Measurements from ENCODE around the gene EXOC7. TPM values are rescaled to one million over a fixed set of nuclear protein-coding genes. Genes with fewer than 3 reads are reported as not detected.

The EXOC7 gene
- total RNA-seq, 1 experiment from 2014 or later = 117 TPM

- Histone ChIP-seq H3K36me3 (ENCODE audit: insufficient read depth, low read length, poor library complexity, severe bottlenecking) (no peaks in the 10 kb centered on the region), H3K27ac (ENCODE audit: low read depth, low read length, poor library complexity, severe bottlenecking) (no peak overlapping the region), H3K4me3 (ENCODE audit: low read depth, low read length, poor library complexity, severe bottlenecking) (no peak overlapping the region), H3K4me1 (ENCODE audit: insufficient read depth, low read length, poor library complexity, severe bottlenecking) (peaks cover 36% of the 10 kb centered on the region), H3K27me3 (replicated peaks; ENCODE audit: insufficient read depth, low read depth, low read length, poor library complexity) (no peaks in the 10 kb centered on the region), H3K9me3 (ENCODE audit: low read depth, low read length, poor library complexity, severe bottlenecking) (no peaks in the 10 kb centered on the region)
- POLR2A ChIA-PET (ENCODE audit: low non-redundant PET) = no interaction called here
- BruUV-seq (replicated peaks) = no TSS peak
- CTCF ChIA-PET = interaction anchor here (0.6 to 0.7 kb wide), 2 partner anchors 24 to 221 kb away, joined by 3 to 11 read pairs; no protein-coding TSS in a partner anchor
- TF ChIP-seq EZH2 (IDR thresholded peaks at IDR 0.05; ENCODE audit: borderline replicate concordance, low read depth, low read length, poor library complexity, severe bottlenecking) (no peak), CTCF (conservative IDR thresholded peaks at IDR 0.05; ENCODE audit: low read depth, low read length) (no peak)
- no peak for DNase-seq (ENCODE audit: low spot score)
- intact Hi-C loops (cut with micrococcal nuclease; ENCODE audit: unreplicated experiment) = no loop called here
These were observed 44.4 kb upstream of the EXOC7 start for GRCh38 chr17:76148015-76148326.

GRCh38 chr17:76147211-76148014 lies 43.8 kb upstream of the EXOC7 start:
- CTCF ChIA-PET = no interaction called here
- intact Hi-C loops (cut with micrococcal nuclease; ENCODE audit: unreplicated experiment) = no loop called here

GRCh38 chr17:76146053-76146851 lies 42.7 kb upstream of the EXOC7 start:
- Histone ChIP-seq H3K4me1 (ENCODE audit: insufficient read depth, low read length, poor library complexity, severe bottlenecking) (peaks cover 54% of the 10 kb centered on the region), H3K4me3 (ENCODE audit: low read depth, low read length, poor library complexity, severe bottlenecking) (no peak overlapping the region), H3K27ac (ENCODE audit: low read depth, low read length, poor library complexity, severe bottlenecking) (peak overlapping the region; percentile 33), H3K36me3 (ENCODE audit: insufficient read depth, low read length, poor library complexity, severe bottlenecking) (no peaks in the 10 kb centered on the region), H3K27me3 (replicated peaks; ENCODE audit: insufficient read depth, low read depth, low read length, poor library complexity) (no peaks in the 10 kb centered on the region), H3K9me3 (ENCODE audit: low read depth, low read length, poor library complexity, severe bottlenecking) (no peaks in the 10 kb centered on the region)
- TF ChIP-seq CTCF (conservative IDR thresholded peaks at IDR 0.05; ENCODE audit: low read depth, low read length) = no peak
- POLR2A ChIA-PET (ENCODE audit: low non-redundant PET) = no interaction called here
- DNase-seq (ENCODE audit: low spot score) = no peak
- intact Hi-C loops (cut with micrococcal nuclease; ENCODE audit: unreplicated experiment) = no loop called here
- BruUV-seq (replicated peaks) = no TSS peak
- CTCF ChIA-PET = interaction anchor here (1.0 kb wide), 1 partner anchor 36 kb away, joined by 5 read pairs; no protein-coding TSS in a partner anchor

More at GRCh38 chr17:76147211-76148014, 43.8 kb upstream of the EXOC7 start:
- H3K36me3 ChIP-seq (ENCODE audit: insufficient read depth, low read length, poor library complexity, severe bottlenecking) = no peaks in the 10 kb centered on the region
- POLR2A ChIA-PET (ENCODE audit: low non-redundant PET) = no interaction called here
- H3K9me3 ChIP-seq (ENCODE audit: low read depth, low read length, poor library complexity, severe bottlenecking) = no peaks in the 10 kb centered on the region
- H3K4me3 ChIP-seq (ENCODE audit: low read depth, low read length, poor library complexity, severe bottlenecking) = no peak overlapping the region
- peak; percentile 69 for DNase-seq (ENCODE audit: low spot score)
- TF ChIP-seq CTCF (conservative IDR thresholded peaks at IDR 0.05; ENCODE audit: low read depth, low read length) (peak; percentile 67), EZH2 (IDR thresholded peaks at IDR 0.05; ENCODE audit: borderline replicate concordance, low read depth, low read length, poor library complexity, severe bottlenecking) (no peak)
- peaks cover 42% of the 10 kb centered on the region for H3K4me1 ChIP-seq (ENCODE audit: insufficient read depth, low read length, poor library complexity, severe bottlenecking)
- no peak overlapping the region for H3K27ac ChIP-seq (ENCODE audit: low read depth, low read length, poor library complexity, severe bottlenecking)
- no TSS peak for BruUV-seq (replicated peaks)
- H3K27me3 ChIP-seq (replicated peaks; ENCODE audit: insufficient read depth, low read depth, low read length, poor library complexity) = no peaks in the 10 kb centered on the region

All from A673 (cell line).